Peyer's patch (tissue), 4 donors: Measurements from ENCODE around the gene SS18. TPM values are rescaled to one million over a fixed set of nuclear protein-coding genes. Genes with fewer than 3 reads are reported as not detected.

ENCODE experiments used
- DNase-seq, 3 donors: peaks; one replicate each; pipeline ENCODE4 v3.0.0-alpha.2; 2017 to 2019
- H3K27ac ChIP-seq, 4 donors: fragments of 200-600 bp; sonication (generic); one replicate each; pipeline ENCODE4 v1.5.1; 2016 to 2019
- H3K27me3 ChIP-seq, 2 donors: fragments of 200-600 bp; sonication (generic); one replicate each; pipeline ENCODE4 v1.5.1; 2019
- H3K36me3 ChIP-seq, 3 donors: fragments of 200-600 bp; sonication (generic); one replicate each; pipeline ENCODE4 v1.5.1; 2016 to 2019
- H3K4me1 ChIP-seq, 4 donors: fragments of 200-600 bp; sonication (generic); one replicate each; pipeline ENCODE4 v1.5.1; 2016 to 2019
- H3K4me3 ChIP-seq, 4 donors: fragments of 200-600 bp; sonication (generic); 1 replicate in 3 of 4; 2 replicates in 1 of 4; pipeline ENCODE4 v1.5.1; 2016 to 2019; ENCODE audit warnings: mild to moderate bottlenecking in 1 of 4
- H3K9me3 ChIP-seq, 4 donors: fragments of 200-600 bp; sonication (generic); one replicate each; pipeline ENCODE4 v1.5.1; 2016 to 2019; ENCODE audit warnings: mild to moderate bottlenecking in 1 of 4
- CTCF ChIP-seq, 6 experiments: fragments of 450-650 bp in 4 of 6; fragments of 200-600 bp in 2 of 6; sonication (generic) in 1 of 6; IDR thresholded peaks; one replicate each; pipeline ENCODE4 v1.5.1; 2017 to 2019; ENCODE audit warnings: antibody characterized with exemption in 6 of 6, mild to moderate bottlenecking in 3 of 6, moderate library complexity in 1 of 6
- POLR2A ChIP-seq, 2 donors: fragments of 450-650 bp; IDR thresholded peaks; one replicate each; pipeline ENCODE4 v1.5.1; 2017; ENCODE audit warnings: antibody characterized with exemption in 2 of 2, mild to moderate bottlenecking in 2 of 2, moderate library complexity in 2 of 2
- total RNA-seq, 4 donors: library from RNA; depleted of rRNA; stranded (reverse); fragments of >200 nt; gene quantifications; one replicate each; pipeline ENCODE4 v1.1.0, GENCODE V29; 2016

SS18 gene
- total RNA-seq, 4 donors from 2014 or later = 81.8 to 135 (median 93.7) TPM

DNA sequence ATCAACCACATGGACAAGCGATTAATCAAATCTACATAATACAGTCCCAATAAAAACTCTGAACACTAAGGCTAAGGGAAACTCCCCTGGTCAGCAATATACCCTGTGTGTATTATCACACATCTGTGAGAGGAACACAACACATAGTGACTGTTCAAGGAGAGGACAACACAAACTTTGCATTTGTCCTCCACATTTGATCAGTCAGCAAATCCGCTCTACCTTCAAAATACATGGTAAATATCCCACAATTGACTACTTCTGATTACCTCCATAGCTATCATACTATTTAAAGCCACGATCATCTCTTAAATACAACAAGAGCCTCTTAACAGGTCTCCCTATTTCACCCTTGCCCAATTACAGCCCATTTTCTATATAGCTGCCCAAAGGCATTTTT lies 45.6 kb downstream of the SS18 start:
- DNase-seq = no peak
- Histone ChIP-seq H3K27ac (no peak overlapping the region), H3K4me3 (no peak overlapping the region), H3K9me3 (no peaks in the 10 kb centered on the region), H3K4me1 (no peaks in the 10 kb centered on the region), H3K36me3 (peaks cover 0 to 9% (median 0%) of the 10 kb centered on the region in 3 donors), H3K27me3 (no peaks in the 10 kb centered on the region)
- TF ChIP-seq POLR2A (IDR thresholded peaks at IDR 0.05) = no peak
- no peak for TF ChIP-seq CTCF (IDR thresholded peaks at IDR 0.05)

DNA sequence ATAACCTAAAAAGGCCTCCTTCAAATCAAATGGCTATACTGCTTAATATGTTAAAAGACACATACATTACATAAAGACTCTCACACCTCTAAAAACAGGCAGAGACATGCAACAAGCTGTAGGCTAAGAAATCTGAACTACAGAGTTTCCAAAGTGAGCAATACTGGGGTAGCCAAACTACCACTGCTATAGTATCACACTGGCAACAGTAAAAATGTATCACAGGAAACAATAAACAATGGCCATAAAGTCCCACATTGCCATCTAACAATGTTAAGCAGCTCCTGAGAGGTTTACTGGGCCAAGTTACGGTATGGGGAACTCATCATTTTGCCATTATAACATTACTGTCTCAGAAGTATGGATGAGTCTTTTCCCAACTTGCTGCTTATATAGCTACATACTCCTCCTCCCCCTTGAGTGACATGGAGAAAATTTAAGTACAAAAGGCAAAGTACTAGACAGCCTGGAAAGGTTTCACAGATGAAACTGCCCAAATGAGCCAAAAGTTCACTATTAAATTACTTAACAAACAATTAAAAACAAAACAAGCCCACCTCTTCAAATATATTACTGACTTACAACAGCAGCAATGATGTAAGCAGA lies 50.3 kb downstream of the SS18 start:
- no peak for DNase-seq
- no peak overlapping the region for H3K4me3 ChIP-seq
- TF ChIP-seq POLR2A (IDR thresholded peaks at IDR 0.05) (no peak), CTCF (IDR thresholded peaks at IDR 0.05) (no peak)
- H3K4me1 ChIP-seq = no peaks in the 10 kb centered on the region
- H3K27me3 ChIP-seq = no peaks in the 10 kb centered on the region
- H3K27ac ChIP-seq = no peak overlapping the region
- peaks cover 0 to 30% (median 3%) of the 10 kb centered on the region in 3 donors for H3K36me3 ChIP-seq
- no peaks in the 10 kb centered on the region for H3K9me3 ChIP-seq

DNA sequence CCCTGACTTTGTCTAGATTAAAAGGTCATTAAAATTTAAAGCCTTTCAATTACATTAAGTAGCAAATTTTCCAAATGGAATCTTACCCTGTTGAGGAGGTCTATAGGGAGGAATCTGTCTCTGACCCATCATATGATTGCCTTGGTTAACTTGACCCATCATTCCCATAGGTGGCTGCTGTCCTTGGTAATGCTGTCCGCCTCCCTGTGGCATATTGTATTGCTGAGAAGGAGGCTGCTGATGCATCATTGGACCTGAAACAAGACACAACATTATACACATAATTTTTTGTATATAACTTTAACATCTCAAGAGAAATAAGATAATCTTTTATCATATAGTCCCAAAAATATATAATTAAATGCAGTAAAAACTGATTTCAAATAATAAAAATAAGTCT lies 51.2 kb downstream of the SS18 start:
- Histone ChIP-seq H3K27me3 (no peaks in the 10 kb centered on the region), H3K27ac (no peak overlapping the region), H3K4me3 (no peak overlapping the region), H3K4me1 (no peaks in the 10 kb centered on the region), H3K36me3 (peaks cover 0 to 36% (median 3%) of the 10 kb centered on the region in 3 donors), H3K9me3 (no peaks in the 10 kb centered on the region)
- DNase-seq = no peak
- no peak for TF ChIP-seq CTCF (IDR thresholded peaks at IDR 0.05)

DNA sequence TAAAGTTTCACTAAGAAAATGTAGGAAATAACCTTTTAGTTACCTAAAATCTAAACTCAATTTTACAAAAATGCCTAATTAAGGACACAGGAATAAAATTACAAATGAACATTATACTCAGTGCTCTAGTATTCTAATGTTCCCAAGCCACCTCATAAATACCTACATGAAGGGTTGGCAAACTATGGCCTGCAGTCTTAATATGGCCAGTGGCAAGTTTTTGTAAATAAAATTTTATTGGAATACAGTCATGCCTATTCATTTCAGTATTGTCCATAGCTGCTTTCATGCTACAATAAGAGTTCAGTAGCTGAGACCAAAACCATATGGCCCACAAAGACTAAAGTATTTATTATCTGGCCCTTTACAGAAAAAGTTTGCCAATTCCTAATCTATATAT lies 53.8 kb downstream of the SS18 start:
- TF ChIP-seq POLR2A (IDR thresholded peaks at IDR 0.05) (no peak), CTCF (IDR thresholded peaks at IDR 0.05) (no peak)
- Histone ChIP-seq H3K36me3 (peaks cover 0 to 62% (median 3%) of the 10 kb centered on the region in 3 donors), H3K9me3 (no peaks in the 10 kb centered on the region), H3K4me3 (no peak overlapping the region), H3K27ac (no peak overlapping the region), H3K4me1 (no peaks in the 10 kb centered on the region), H3K27me3 (no peaks in the 10 kb centered on the region)
- DNase-seq = no peak

DNA sequence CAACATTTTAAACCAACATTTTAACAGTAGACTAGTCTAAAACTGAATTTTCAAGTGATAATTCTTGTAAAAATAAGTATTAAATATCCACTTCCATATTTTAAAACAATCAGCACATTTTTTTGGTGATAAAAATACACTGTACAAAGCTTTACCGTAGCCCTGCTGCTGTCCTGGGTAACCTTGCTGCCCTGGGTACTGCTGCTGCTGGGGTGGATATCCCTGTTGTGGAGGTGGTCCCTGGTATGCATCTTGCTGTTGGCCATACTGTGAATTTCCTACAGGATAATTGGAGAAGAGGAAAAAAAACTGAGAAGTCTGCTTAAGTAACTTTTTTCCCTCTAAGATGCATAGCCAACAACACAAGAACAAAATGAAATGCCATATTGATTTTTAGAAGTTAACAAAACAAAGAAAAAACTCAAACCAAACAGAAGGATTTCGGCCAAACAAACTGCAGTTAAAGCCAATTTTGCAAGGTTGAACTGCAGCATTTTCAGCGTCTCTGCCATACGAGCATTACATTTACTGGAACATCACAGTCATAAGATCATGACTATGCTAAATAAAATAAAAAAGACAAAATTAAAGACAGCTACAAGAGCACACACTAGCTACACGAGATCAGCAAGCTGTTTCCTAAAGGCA lies 55.4 kb downstream of the SS18 start:
- H3K4me3 ChIP-seq = no peak overlapping the region
- H3K9me3 ChIP-seq = no peaks in the 10 kb centered on the region
- no peak overlapping the region for H3K27ac ChIP-seq
- no peaks in the 10 kb centered on the region for H3K4me1 ChIP-seq
- no peak for DNase-seq
- TF ChIP-seq CTCF (IDR thresholded peaks at IDR 0.05) (no peak), POLR2A (IDR thresholded peaks at IDR 0.05) (no peak)
- no peaks in the 10 kb centered on the region for H3K27me3 ChIP-seq
- H3K36me3 ChIP-seq = peaks cover 3 to 79% (median 3%) of the 10 kb centered on the region in 3 donors
